GM19239 (cell line): ENCODE measurements around the gene ARRB2.
A peak's percentile ranks its signal among the peaks of the same experiment; 100 is the strongest.
"Not testable (repeated sequence)": the region's sequence is repeated elsewhere in the genome, so short reads cannot be mapped to it uniquely, and the experiment has no call there.

Experiments
- DNase-seq: peaks from one replicate; pipeline ENCODE4 v3.0.0; 2011; ENCODE audit warnings: low spot score; ENCODE audit not compliant: insufficient read length
- FAIRE-seq: peaks from 2 replicates; lab custom pipeline; 2011; peaks lifted over from hg19 to GRCh38; lab: Jason Lieb, UNC

Gene ARRB2

DNA sequence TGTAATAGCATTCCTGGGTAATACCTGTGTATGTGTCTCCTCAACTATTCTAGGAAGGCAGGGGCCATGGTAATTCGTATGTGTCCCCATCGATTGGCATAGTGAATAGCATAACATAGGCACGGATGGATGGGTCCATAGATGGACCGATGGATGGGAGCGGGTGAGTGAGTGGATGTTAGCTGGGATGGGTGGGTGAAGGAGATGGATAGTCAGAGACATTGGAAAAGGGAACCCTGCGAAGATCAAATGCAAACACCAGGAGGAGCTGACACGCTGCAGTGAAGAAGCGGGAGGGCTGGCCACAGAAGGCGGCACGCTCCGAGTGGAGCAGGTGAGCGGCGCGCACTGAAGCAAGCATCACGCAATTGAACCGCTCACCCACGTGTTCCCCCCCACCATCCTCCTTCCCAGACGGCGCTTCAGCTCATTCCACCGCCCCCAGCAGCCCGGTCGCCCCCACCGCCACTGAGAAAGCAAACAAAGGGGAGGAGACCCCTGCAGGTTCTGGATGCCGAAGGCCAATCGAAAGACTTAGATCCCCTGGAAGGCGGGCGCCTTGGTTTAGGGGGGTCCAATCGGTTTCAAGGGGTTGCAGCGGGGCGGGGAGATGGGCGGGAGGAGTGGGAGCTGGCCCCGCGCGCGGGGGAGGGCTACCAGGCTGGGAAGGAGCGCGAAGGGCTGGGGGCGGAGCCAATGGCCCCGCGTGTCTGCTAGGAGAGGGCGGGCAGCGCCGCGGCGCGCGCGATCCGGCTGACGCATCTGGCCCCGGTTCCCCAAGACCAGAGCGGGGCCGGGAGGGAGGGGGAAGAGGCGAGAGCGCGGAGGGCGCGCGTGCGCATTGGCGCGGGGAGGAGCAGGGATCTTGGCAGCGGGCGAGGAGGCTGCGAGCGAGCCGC is at the start of gene ARRB2:
Gene ARRB2 (plus strand): TSS at position 839 of the 899 bp plus-strand sequence. CDS start 90 bp downstream, outside the sequence.
- FAIRE-seq = peak; percentile 94
- peak; percentile 98 for DNase-seq

DNA sequence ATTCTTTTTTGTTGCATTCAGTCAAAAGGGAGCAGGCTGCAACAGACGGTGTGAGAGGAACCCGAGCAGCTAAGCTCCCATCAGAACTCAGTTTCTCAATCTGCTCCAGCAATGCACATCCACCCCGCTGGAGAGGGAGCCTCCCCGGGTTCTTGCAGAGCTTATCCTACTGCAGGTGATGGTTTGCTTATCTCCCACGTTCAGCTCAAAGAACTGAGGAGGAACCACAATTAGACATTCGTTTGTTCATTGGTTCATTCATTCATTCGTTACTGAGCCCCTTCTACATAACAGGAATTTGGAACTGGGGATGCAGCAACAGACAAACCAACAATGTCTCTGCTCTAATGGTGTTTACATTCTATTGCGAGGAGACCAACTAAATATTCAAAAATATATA is 46.7 kb upstream of the ARRB2 start:
- FAIRE-seq (no peak), DNase-seq (no peak)

DNA sequence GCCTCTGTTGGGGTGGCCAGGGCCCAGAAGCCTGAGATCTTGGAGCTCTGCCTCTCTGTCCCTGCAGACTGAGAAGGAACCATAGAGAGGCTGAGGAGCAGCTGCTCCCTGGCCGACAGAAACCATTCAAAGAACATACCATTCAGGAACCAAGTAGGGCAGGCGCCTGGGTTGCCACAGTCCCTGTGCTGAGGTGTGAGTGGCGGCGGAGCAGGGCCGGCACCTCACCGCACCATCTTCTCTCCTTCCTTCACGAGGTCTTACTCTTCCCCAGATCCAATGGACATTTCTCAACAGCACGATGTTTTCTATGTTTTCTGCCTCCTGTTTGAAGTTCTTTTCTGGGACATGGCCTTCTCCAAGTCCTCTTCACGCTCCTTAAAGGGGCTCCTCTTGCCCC is 46.2 kb upstream of the ARRB2 start:
- DNase-seq (no peak), FAIRE-seq (no peak)

DNA sequence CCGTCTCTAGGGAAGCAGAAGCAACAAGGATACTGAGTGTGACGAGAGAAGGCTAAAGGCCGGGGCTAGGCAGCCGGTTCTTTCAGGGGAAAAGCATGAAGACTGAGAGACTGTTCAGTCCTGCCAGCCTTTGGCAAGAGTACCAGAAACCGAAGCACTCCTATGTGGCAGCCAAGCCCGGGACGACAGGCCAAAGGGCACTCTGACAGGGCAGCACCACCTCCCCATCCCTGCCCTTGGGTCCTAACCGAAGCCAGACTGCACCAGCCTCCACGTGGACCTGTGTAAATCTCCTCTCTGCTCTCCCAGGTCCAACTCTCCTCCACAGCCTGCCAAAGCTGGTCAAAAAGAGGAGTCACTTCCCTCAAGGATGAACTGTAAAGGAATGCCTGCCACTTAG is 45.4 kb upstream of the ARRB2 start:
- FAIRE-seq (no peak), DNase-seq (no peak)

DNA sequence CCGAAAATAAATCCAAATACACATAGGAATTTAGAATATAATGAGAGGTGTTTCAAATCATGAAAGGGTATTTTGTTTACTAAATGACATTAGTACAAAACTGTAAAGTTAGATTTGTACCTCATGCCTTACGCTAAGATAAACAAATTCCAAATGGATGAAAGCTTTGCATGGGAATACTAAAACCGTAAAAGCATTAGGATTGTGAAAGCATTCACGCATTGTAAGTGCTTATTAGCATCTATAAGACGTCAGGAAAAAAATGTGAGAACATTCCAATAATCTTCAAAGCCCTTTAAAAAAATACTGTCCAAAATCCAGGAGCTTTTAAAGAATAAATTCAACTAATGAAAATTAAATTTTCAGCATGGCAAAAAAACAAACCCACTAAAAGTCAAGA is 44.1 kb upstream of the ARRB2 start:
- no peak for DNase-seq
- FAIRE-seq = no peak

DNA sequence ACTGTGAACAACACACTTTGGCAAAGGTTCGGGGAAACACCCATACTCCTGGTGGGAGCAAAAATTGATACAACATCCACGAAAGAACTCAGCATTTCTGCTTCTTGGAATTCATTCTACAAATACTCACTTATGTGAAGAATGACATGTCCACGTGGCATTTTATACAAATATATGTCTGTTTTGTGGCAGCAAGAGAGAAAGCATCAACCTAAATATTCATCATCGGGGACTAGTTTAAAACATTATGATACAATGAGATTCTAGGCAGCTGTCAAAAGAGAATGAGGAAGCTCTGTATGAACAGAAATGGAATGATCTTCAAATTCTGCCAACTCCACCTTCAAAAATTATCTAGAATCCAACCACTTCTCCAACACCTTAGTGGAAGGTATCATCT is 43.3 kb upstream of the ARRB2 start:
- FAIRE-seq (no peak), DNase-seq (no peak)

DNA sequence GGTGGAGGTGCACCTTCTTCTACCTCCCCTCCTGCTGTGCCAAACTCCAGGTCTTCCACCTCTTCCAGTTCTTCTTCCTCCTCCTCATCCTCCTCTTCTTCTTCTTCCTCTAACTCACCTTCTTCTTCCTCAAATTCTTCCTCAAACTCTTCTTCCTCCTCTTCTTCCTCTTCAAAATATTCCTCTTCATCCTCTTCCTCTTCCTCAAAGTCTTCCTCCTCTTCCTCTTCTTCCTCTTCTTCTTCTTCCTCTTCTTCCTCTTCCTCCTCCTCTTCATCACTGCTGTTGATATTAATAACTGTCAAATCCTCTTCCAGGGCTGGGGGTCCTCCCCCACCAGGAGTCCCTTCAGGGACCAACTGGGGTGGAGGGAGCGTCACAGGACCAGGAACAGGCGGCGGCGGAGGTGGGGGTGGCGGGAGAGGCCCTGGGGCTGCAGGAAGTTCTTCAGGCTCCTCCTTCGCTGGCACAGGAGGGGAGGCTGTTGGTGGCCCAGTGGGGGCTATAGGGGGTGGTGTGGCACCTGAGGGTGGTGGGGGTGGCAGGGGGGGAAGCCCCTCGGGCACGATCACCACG is 38.3 kb upstream of the ARRB2 start:
- FAIRE-seq = no peak

DNA sequence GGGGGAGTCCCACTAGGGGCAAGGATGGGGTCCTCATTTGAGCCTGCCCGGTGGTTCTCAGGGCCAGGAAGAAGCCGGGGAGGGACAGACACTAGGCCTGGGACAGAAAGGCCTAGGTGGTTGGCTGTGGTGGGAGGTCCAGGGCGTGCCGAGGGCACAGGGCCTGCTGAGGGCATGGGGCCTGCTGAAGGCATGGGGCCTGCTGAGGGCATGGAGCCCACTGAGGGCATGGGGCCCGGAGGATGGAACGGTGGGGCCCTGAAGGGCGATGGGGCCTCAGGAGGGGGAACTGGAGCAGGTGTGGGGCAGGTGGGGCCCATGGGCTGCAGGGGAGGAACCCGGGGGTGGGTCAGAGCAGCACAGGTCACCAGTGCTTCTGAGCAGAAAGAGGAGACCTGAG is 37.7 kb upstream of the ARRB2 start:
- FAIRE-seq (no peak), DNase-seq (no peak)

More for the DNA sequence above, 38.3 kb upstream of the ARRB2 start:
- DNase-seq = no peak

DNA sequence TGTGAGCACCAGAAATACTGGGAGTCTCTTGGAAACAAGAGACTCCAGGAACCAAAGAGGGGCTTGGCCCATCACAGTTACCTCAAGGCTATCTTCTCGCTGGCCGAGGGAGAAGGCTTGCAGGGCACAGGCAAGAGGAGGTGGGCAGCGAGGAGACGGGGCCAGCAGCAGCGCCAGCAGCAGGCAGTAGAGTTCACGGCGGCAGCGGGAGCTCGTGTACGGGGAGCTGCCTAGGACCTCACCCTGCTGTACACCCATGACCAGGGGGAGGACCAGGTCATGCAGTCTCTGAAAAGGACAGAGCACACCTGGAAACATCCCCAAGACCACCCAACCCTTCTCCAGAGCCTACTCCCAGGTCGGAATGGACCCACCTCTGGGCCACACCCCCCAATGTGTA is 37.3 kb upstream of the ARRB2 start:
- no peak for DNase-seq
- FAIRE-seq = no peak

DNA sequence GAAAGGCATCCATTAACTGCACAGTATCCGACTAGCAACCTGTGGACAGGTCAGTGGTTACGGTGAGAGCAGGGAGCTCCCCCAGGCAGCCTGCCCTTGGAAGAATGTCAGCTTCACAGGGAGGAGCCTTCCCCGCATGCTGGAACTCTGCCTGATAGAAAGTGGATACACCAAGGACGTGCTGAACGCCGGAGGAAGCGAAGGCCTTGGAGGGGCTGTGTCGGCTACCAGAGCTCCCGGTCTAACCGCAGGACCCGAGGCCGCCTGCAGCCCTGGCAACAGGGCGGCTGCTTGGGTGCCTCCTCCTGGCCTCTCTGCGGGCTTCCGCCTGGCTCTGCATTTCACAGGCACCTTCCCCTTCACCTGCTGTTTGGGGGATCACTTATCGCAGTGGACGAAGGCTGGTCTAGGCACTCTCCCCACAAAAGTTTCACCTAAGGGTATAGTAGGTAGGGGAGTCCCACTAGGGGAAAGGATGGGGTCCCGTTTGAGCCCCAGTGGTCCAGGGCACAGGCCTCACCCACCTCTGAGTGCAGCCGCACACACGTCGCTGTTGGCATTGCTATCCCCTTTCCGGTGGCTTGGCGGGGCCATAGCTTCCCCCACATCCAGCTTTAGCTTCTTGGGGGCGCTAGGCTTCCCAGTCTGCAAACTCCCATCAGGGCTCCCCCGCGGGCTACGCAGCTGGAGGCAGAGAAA is 36.3 kb upstream of the ARRB2 start:
- FAIRE-seq = no peak
- DNase-seq = no peak

DNA sequence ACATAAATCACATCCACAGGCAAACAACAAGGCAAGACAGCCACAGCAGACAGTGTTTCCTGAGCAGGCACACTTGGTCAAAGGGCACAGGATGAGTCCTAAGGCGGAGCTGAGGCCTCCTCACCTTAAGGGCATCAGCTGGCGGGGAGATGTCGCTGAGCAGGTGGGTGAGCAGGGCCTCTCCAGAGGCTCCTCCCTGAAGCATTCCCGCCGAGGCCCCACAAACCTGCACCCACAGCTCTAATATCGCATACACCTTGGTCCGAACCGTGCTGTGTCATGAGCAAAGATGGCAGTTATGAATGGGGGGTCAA is 35.8 kb upstream of the ARRB2 start:
- DNase-seq (no peak), FAIRE-seq (no peak)

DNA sequence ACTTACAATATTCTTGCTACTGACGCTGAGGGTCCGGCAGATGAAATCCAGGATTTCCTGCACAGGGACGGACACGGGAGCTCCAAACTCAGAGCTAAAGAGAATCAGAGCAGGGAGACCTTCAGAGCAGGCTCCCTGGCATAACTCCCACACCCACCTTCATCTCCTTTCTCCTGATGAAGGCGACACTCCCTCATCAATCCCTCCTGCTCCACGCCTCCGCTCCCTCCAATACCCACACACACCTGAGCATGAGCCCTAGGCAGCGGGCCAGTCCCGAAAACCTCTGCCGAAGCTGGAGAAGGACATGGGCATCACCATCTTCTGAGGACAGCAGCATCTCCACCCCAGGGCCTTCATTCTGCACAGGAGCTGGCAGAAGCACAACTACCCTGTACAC is 34.6 kb upstream of the ARRB2 start:
- DNase-seq (no peak), FAIRE-seq (no peak)

DNA sequence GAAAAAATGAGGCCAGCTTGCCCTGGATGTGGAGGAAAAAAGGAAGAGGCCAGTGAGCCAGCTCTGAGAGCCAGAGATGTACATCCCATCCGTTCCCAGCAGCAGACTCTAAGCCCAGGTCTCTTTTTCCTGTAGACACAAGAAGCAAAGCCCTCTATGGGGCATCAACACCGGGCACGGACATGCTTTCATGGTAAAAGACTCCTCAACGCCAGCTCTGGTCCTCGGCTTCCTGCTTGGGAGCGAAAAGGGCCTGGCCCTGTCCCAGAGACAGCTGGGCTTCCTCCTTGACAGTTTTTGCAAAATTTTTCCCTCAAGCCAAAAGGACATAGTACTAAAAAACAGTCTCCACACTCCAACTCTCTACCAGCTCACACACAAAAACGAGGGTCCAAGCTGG is 33.6 kb upstream of the ARRB2 start:
- FAIRE-seq = no peak

DNA sequence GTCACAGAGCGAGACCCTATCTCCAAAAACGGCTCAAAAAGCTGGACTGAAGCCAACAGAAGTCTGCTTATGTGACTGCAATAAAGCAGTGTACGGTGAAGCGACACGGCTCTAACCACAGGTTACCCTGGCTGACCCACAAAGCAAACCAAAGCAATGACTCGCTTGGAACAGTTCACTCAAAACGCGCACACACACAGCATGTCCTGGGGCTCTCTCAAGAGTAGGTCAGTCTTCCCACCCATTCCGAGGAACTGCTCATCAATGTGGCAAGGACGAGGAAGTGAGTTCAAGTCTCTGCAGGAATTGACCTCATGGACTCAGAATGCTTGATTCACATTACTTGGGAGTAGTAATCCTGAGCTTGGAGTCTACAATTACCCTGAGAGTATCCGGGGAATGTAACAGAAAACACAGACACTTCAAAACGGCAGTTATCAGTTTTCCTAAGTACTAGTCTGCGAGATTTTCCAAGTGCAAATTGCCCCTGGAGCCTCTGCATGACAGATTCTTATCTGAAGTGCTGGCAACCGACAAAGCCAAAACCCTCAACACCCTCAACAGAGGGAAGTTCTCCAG is 31.9 kb upstream of the ARRB2 start:
- FAIRE-seq (peak; percentile 64), DNase-seq (no peak)

More for the DNA sequence above, 33.6 kb upstream of the ARRB2 start:
- DNase-seq = no peak

DNA sequence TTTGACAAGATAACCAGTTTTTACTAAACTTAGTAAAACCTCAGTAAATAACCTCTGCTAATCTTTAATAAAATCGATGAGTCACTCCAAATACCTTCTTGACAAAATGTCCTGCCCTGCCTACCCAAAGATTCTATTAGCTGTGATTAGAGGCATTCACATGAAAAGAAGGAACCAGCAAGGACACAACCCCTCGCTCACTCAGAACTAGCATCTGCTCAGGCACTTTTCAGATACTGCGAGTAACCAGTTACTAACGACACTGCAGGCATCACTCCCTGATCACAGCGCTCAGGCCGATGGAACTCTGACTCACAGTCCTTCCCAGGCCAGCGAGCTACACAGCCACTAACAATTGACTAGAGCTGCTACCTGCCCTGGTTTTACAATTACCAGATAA is 30.8 kb upstream of the ARRB2 start:
- FAIRE-seq = no peak

DNA sequence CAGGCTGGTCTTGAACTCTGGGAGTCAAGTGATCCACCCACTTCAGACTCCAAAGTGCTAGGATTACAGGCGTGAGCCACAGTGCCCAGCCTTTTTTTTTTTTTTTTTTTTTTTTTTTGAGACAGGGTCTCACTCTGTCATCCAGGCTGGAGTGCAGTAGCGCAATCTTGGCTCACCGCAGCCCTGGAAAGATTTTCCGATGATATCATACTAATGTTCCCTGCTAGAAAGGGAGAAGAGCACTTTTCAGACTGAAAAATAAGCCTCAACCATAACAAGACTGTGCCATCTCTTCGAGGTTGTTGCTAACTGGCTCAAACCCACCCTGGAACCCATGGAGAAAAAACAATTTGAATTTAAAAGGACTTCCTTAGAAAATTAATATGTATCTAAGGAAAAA is 26.7 kb upstream of the ARRB2 start:
- DNase-seq, FAIRE-seq: not testable (repeated sequence)

More for the DNA sequence above, 30.8 kb upstream of the ARRB2 start:
- DNase-seq = no peak

DNA sequence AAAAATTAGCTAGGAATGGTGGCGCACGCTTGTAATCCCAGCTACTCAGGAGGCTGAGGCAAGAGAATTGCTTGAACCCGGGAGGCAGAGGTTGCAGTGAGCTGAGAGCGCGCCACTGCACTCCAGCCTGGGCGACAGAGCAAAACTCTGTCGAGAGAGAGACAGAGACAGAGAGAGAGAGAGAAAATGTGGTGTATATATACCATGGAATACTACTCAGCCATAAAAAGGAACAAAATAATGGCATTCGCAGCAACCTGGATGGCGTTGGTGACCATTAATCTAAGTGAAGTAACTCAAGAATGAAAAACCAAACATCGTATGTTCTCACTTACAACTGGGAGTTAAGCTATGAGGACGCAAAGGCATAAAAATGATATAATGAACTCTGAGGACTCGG is 20.6 kb upstream of the ARRB2 start:
- not testable (repeated sequence) for FAIRE-seq, DNase-seq

DNA sequence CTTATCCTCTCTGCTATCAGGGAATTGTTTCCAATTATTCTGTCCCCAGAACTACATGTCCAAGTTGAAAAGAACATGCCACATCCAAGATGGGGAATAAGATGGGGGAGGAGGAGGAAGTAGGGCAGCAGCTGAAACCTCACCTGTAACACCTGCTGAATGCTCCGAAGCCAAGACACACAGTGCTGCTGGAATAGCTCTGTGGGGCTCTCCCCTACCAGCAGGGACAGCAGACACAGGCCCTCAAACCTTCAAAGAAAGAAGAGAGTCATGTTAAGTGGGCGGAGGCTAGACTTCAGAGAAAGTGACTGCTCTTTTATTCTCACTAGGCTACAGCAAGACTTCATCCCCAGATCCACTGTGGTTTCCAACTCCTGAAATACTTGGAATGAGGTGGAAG is 19.7 kb upstream of the ARRB2 start:
- FAIRE-seq = no peak
- no peak for DNase-seq

DNA sequence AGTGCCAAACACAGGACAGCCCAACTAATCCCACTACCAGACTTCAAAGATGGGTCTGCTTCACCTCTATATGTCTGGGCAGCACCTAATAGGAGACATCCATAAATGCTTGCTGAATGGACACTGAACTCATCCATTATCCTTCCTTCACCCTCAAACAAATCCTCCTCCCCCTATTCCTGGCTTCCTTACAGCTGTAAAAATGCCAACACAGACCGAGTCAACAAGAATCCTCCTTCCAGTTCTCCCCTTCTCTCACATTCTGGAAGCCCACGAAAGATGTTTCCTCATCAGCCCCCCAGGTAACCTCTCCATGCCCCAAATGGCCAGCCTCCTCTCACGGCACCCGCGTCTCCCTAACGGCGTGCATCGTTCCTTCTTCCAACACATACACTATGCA is 18.7 kb upstream of the ARRB2 start:
- no peak for FAIRE-seq

DNA sequence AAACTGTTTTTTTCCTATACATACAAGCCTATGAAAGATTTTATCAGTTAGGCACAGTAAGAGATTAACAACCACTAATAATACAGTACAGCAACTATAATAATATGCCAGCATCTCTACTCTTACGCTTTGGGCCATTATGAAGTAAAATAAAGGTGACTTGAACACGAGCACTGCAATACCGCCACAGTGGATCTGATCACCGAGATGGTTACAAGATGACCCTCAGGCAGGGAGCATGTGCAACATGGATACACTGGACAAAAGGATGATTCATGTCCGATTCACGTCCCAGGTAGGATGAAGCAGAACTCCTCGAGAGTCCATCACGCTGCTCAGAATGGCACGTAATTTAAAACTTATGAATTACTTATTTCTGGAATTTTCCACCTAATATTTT is 17.0 kb upstream of the ARRB2 start:
- DNase-seq (no peak), FAIRE-seq (no peak)

More for the DNA sequence above, 18.7 kb upstream of the ARRB2 start:
- DNase-seq = no peak

DNA sequence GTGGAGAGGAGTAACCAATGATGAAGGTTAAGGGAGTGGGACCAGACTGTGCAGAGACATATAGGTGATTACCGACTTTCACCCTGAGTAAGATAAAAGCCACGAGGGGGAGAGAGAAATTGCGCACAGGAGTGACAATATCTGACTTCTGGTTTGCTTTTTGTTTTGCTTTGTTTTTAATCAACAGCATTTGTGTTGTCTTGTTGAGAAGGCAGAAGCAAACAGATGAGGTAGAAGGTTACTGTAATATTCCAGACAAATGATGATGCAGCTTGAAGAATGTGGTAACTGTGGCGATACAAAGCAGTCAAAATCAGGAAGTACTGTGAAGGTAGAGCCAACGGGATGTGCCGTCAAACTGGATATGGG is 14.0 kb upstream of the ARRB2 start:
- DNase-seq = no peak
- peak; percentile 89 for FAIRE-seq
